RWPE2 (cell line): Measurements from ENCODE around the gene WFDC6.

Source experiments
- ATAC-seq: fragments of 200-7000 bp; cut with Tn5 transposase; 3 replicates; pipeline ENCODE4 v1.9.1; 2021; ENCODE audit warnings: low read depth
- DNase-seq: peaks from one replicate; pipeline ENCODE4 v3.0.0-alpha.2; 2020; ENCODE audit warnings: low spot score
- H3K27ac ChIP-seq: fragments of 450-650 bp; 2 replicates; pipeline ENCODE4 v1.5.1; 2017; ENCODE audit warnings: mild to moderate bottlenecking; ENCODE audit not compliant: poor library complexity, severe bottlenecking
- H3K27me3 ChIP-seq: fragments of 250-450 bp; sonication (Bioruptor Pico); 2 replicates; pipeline ENCODE4 v1.5.1; 2021; ENCODE audit warnings: mild to moderate bottlenecking, moderate library complexity; ENCODE audit not compliant: insufficient read depth, poor library complexity, severe bottlenecking
- H3K36me3 ChIP-seq: fragments of 250-450 bp; sonication (Bioruptor Pico); 2 replicates; pipeline ENCODE4 v1.5.1; 2020; ENCODE audit warnings: low read depth, mild to moderate bottlenecking, moderate library complexity
- H3K4me1 ChIP-seq: fragments of 250-450 bp; sonication (Bioruptor Pico); 2 replicates; pipeline ENCODE4 v1.5.1; 2021; ENCODE audit warnings: mild to moderate bottlenecking, moderate library complexity; ENCODE audit not compliant: insufficient read depth, poor library complexity, severe bottlenecking
- H3K4me3 ChIP-seq: fragments of 250-450 bp; sonication (Bioruptor Pico); 2 replicates; pipeline ENCODE4 v1.5.1; 2021; ENCODE audit warnings: mild to moderate bottlenecking, moderate library complexity; ENCODE audit not compliant: severe bottlenecking
- H3K9me3 ChIP-seq: fragments of 250-450 bp; sonication (Bioruptor Pico); 2 replicates; pipeline ENCODE4 v1.5.1; 2021; ENCODE audit warnings: mild to moderate bottlenecking, moderate library complexity; ENCODE audit not compliant: severe bottlenecking
- TF ChIP-seq, protein P1 (sequence below): fragments of 450-650 bp; IDR thresholded peaks from one replicate; pipeline ENCODE4 v1.5.1; 2017; ENCODE audit warnings: mild to moderate bottlenecking, moderate library complexity; ENCODE audit not compliant: poor library complexity, severe bottlenecking

WFDC6 gene

DNA sequence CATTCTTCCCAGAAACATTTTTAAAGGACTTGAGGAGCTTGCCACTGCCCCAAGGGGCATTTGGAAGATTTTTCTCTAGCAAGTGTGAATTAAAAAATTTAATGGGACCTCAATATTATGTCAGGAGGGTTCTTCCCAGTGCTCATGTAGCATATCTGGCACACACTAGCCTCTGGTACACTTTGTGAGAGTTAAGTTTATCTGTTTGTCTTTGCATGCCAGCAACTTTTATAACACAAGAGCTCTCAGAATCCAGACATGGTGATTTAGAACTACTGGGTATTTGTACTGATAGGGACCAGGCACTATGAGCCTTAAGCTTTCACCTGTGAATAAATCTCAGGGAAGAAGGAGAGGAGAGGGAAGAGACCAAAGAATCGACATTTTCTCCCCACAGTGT, 36.7 kb downstream of the WFDC6 start:
- Histone ChIP-seq H3K36me3 (no peaks in the 10 kb centered on the region), H3K27me3 (peaks cover 16% of the 10 kb centered on the region), H3K9me3 (no peaks in the 10 kb centered on the region), H3K4me1 (peaks cover 12% of the 10 kb centered on the region), H3K4me3 (no peak overlapping the region), H3K27ac (no peak overlapping the region)
- TF ChIP-seq, protein P1, sequence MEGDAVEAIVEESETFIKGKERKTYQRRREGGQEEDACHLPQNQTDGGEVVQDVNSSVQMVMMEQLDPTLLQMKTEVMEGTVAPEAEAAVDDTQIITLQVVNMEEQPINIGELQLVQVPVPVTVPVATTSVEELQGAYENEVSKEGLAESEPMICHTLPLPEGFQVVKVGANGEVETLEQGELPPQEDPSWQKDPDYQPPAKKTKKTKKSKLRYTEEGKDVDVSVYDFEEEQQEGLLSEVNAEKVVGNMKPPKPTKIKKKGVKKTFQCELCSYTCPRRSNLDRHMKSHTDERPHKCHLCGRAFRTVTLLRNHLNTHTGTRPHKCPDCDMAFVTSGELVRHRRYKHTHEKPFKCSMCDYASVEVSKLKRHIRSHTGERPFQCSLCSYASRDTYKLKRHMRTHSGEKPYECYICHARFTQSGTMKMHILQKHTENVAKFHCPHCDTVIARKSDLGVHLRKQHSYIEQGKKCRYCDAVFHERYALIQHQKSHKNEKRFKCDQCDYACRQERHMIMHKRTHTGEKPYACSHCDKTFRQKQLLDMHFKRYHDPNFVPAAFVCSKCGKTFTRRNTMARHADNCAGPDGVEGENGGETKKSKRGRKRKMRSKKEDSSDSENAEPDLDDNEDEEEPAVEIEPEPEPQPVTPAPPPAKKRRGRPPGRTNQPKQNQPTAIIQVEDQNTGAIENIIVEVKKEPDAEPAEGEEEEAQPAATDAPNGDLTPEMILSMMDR = no peak
- DNase-seq (no peak), ATAC-seq (no peak)

DNA sequence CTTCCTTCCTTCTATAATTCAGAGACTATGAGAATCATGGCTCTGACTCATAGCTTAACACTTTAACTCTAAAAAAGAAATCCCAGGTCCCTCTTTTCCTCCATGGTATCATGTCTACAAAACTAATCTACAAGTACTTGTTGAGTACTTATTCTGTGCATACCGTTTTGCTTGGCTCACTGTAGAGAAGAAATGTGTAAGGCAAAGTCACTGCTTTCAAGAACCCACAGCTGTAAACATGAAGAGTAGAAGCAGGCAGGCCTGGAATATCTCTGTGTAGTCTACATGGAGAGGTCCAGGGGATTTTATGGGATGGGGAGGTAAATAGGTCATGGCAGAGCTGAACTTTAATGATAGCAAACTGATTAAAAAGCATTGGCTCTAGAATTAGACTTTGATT, 37.7 kb downstream of the WFDC6 start:
- Histone ChIP-seq H3K4me1 (peaks cover 2% of the 10 kb centered on the region), H3K27ac (no peak overlapping the region), H3K27me3 (peaks cover 16% of the 10 kb centered on the region), H3K36me3 (no peaks in the 10 kb centered on the region), H3K9me3 (no peaks in the 10 kb centered on the region), H3K4me3 (no peak overlapping the region)
- DNase-seq (no peak), ATAC-seq (no peak)
- TF ChIP-seq, protein P1 = no peak

DNA sequence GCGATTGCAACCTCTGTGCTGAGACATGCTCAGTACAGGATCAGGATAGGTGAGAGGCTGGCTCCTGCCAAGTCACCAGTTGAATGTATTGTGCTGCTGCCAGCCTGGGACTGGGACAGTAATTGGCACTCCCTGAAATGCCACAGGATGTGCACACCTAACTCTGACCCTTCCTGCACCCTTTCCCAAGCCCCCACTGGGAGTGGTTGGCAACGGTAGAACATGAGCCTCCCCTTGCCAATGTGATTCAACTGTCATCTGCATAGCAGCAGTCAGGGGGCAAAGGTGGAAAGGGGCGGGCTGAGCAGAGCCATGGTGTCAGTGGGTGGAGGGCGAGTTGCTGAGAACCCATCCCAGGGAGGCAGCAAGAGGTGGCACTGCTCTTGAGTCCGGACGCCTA, 39.3 kb downstream of the WFDC6 start:
- no peak overlapping the region for H3K4me3 ChIP-seq
- H3K36me3 ChIP-seq = no peaks in the 10 kb centered on the region

DNA sequence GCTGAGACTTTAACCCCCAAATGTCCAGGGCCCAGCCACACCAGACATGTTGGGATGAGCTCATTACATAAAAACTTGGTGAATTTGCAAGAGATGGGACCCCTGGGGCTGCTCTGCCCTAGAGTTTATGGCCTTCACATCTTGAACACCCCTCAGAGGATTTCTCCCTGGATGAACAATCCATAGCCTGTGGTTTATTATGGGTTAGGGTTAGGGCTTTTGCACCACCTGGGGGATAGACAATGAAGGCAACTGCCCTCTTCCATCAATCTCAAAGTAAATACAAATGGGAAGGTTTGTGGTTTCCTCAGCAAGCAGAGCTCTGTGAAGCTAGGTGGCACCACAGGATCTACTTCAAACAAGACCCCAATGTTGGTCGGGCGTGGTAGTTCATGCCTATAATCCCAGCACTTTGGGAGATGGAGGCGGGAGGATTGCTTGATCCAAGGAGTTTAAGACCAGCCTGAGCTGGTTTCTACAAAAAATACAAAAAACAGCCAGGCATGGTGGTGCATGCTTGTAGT, 41.2 kb downstream of the WFDC6 start:
- Histone ChIP-seq H3K36me3 (no peaks in the 10 kb centered on the region), H3K27me3 (peaks cover 25% of the 10 kb centered on the region), H3K9me3 (no peaks in the 10 kb centered on the region), H3K4me1 (no peaks in the 10 kb centered on the region), H3K4me3 (no peak overlapping the region), H3K27ac (no peak overlapping the region)
- no peak; the same call in 2 of the 3 replicates for ATAC-seq
- TF ChIP-seq, protein P1 = no peak
- DNase-seq = no peak

More for the DNA sequence above, 39.3 kb downstream of the WFDC6 start:
- Histone ChIP-seq H3K9me3 (no peaks in the 10 kb centered on the region), H3K4me1 (no peaks in the 10 kb centered on the region), H3K27ac (no peak overlapping the region), H3K27me3 (peaks cover 25% of the 10 kb centered on the region)
- ATAC-seq = peak; percentile 35
- no peak for DNase-seq
- TF ChIP-seq, protein P1 = no peak

DNA sequence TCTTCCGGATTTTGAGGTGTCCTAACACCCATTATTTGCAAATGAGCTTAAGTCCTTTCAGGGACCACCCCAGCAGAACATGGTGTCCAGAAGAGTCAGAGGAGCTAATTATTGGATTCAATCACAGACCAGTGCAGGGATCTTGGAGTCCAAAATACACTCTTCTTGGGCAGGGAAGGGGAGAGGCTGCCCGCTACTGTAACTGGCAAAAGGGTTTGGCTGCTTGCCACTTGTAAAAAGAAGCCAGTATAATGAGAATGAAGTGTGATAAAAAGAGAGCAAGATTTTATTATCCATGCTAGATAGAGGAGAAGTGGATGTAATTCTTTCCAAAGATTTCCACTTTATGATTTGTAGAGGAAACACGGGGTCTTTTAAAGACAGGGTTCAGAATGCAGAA, 43.1 kb downstream of the WFDC6 start:
- no peaks in the 10 kb centered on the region for H3K36me3 ChIP-seq
- no peak overlapping the region for H3K27ac ChIP-seq
- H3K27me3 ChIP-seq = peaks cover 19% of the 10 kb centered on the region
- no peak overlapping the region for H3K4me3 ChIP-seq
- TF ChIP-seq, protein P1 = no peak
- DNase-seq (no peak), ATAC-seq (no peak)
- no peaks in the 10 kb centered on the region for H3K9me3 ChIP-seq
- no peaks in the 10 kb centered on the region for H3K4me1 ChIP-seq
